Activated T-cell treated with anti-CD3 and anti-CD28 coated beads, Interleukin-2, amount 50 U/mL, for 1 hour (primary cell): ENCODE measurements around the gene CLEC3B.
"Not testable (repeated sequence)": the region's sequence is repeated elsewhere in the genome, so short reads cannot be mapped to it uniquely, and the experiment has no call there.

Source experiments
- DNase-seq: peaks from one replicate; pipeline ENCODE4 v3.0.0-alpha.2; 2020

The CLEC3B gene

DNA sequence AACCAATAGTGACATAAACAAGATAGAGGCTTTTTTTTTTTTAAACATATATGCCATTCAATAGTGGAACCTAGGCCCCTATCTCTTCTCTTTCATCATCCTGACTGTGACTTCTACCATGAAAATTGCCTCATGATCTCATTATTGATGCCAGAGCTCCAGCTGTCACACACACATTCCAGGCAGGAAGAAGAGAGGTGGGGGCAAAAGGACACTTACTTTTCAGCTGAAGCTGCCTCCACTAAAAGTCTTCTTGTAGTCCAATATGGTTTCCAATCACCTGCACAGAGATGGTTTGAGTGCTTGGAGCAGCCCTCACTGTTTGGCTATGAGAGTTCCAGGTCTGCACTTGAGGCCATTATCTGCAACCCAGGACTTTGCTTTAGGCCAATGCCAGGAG lies 45.0 kb downstream of the CLEC3B start:
- no peak for DNase-seq

DNA sequence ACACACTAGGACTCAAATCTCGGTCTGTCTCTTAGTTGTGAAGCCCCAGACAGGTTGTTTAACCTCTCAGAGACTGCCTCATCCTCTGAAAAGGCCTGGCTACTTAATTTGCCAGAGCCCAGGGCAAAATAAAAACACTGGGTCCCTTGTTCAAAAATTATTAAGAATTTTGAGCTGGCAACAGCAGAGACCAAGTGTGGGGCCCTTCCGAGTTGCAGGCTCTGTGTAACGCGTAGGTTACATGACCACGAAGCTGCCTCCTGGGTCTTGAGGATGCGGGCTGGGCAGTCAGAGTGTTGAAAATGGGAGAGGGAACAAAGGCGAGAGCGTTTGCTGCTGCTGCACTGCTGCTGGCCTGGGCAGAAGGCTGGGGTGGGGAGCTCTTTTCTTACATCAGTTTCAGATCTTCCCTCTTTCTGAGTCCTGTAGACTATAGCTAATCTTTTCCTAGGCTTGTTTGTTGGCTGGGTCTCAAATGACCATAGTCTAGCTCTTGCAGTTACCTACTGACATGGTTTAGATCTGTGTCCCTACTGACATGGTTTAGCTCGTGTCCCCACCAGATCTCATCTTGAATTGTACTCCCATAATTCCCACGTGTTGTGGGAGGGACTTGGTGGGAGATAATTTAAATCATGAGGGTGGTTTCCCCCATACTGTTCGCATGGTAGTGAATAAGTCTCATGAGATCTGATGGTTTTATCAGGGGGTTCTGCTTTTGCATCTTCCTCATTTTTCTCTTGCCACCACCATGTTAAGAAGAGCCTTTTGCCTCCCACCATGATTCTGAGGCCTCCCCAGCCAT lies 49.9 kb downstream of the CLEC3B start:
- DNase-seq, result no peak

DNA sequence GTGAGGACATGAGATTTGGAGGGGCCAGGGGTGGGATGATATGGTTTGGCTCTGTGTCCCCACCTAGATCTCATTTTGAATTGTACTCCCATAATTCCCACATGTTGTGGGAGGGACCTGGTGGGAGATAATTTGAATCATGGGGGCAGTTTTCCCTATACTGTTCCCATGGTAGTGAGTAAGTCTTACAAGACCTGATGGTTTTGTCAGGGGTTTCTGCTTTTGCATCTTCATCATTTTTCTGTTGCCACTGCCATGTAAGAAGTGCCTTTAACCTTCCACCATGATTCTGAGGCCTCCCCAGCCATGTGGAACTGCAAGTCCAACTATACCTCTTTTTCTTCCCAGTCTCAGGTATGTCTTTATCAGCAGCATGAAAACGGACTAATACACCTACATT lies 52.2 kb downstream of the CLEC3B start:
- not testable (repeated sequence) for DNase-seq

DNA sequence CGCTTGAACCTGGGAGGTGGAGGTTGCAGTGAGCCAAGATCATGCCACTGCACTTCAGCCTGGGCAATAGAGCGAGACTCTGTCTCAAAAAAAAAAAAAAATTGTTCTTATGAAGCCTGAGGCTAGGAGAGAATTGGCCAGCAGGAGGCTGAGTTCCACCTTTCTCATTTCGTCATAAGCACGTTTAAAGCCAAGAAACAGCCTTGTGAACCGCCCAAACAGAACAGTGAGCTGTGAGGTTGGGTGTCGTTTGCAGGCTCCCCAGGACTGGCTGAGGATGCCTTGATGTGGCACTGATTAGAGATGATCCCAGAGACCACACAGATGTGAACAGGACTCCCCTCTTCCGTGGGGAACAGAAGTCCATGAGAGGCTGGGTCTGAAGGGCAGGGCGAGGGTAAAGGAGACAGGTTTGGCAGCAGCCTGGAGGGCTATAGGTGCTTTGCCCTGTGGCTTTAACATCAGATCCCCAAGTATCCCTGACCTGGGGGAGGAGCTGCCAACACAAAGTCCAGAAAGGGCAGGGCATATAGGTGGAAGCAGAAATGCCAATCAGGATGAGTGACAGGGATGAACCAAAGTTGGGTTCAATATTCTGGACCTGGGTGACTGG lies 52.9 kb downstream of the CLEC3B start:
- DNase-seq, result no peak

DNA sequence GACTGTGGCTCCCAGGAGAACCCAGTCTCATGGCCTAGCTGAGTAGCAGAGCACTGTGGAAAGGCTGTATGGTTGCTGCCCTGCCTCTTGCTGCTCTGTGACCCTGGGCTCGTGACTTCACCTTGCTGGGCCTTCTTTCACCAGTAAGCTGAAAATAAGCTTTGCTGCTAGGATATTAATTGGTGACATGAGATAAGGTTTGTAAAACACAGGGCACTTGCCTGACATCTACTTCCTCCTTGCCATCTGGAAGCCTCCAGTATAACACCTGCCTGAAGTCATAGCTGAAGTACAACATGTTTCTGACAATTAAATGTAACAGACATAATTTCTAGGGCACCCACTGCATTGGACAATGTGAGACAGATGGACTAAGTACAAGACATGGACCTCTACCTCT lies 53.6 kb downstream of the CLEC3B start:
- no peak for DNase-seq

DNA sequence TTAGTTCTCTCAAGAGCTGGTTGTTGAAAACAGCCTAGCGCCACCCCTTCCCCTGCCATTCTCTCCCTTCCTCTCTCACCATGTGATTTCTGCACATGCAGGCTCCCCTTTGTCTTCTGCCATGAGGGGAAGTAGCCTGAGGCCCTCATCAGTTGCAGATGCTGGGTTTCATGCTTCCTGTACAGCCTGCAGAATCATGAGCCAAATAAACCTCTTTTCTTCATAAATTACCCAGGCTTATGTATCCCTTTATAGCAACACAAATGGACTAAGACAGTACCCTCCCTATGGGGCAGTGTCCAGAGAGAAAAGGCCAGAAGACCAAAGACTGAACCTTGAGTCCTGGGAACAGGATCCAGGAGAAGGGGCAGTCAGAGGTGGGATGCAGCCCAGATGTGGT lies 54.7 kb downstream of the CLEC3B start:
- DNase-seq, result no peak

DNA sequence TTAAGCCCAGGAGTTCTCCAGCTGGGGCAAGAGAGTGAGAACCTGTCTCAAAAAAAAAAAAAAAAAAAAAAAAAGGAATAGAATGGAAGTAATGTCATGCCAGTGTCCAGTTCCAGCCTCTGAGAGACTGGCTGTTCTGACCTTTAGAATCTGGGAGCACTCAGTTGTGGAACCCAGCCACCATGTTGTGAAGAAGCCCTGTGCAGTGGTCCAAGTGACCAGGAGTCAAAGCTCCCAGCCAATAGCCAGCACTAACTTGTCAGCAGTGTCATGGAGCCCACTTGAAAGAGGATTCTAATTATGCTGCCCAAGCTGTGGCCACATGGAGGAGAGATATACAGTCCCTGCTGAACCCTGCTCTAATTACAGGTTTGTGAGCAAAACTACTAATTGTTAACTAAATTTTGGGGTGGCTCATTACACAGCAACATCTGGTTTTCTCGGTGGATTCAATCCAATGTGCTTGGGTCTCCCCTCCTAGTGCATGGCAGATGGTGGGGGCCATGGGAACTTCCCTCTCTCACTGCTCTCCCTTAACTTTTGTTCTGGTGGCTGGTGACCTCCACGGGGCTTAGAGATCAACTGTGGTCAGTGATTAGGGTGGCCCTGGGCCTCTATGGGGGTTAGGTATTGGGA lies 55.5 kb downstream of the CLEC3B start:
- DNase-seq, result no peak

GRCh38 chr3:45082142-45082538 lies 56.0 kb downstream of the CLEC3B start:
- DNase-seq, result no peak

DNA sequence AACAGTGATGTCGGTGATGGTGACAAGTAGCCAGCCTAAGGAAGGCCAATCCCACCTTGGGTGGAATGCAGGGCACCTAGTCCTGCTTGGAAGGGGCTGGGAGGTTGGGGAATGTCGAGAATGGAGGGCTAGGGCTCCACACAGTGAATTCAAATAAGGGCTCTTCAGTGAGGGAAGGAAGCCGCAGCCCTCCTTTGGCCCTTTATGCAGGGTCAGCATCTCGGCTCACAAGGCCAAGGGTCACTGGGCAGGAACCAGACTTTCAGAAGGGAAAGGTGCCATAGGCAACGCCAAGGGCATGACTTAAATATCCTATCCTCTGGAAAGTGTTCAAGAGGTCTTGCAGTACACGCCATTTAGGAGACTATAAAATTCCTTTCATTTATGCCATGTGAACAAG lies 56.9 kb downstream of the CLEC3B start:
- DNase-seq, result no peak

- no peak for DNase-seq
Measured at GRCh38 chr3:45084361-45084760, 58.3 kb downstream of the CLEC3B start.

DNA sequence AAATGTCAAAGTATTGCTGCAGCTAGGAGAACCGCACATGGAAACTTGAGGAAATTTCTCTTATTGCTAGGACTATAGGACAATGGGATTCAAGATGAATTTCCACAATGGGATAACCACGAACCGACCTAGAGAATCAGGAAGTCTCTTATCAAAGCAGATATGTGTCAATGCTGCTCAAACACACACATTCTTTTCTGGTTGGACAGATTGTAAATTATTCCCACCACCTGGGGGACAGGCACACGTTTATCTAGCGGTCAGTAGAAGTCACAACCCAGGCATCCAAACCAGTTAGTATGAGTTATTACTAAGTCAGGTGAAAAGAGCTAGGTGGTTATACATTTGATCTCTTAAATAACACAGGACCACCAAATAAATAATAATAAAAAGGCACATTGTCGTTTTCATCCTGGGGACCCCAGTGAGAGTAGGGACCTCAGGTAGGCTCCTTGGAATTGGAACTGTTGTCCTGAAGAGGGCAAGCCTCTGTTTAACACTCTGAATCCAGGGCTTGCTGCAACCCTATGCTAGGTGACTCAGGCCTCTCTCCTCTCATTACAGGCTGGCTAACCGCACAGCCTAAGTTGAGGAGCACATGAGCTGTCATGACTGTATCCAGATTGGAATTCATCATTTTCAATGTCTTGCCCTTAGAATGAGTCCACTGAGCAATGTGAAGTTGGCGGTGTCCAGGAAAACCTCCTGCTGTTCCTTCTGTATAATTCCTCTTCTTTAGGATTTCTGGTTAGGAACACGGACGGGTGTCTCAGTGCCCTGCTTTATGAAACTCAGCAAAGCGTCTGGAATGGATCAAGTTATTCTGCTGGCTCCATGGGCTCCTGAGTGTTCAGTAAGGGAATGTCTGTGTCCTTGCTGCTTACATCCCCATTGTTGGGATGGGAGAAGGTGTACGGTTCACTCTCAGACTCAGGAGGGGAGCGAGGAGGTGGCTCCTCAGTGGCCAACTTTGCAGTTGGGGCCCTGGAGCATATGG lies 59.0 kb downstream of the CLEC3B start:
- DNase-seq, result no peak
